HepG2 (cell line): ENCODE measurements around the gene STUM. TPM values are rescaled to one million over a fixed set of nuclear protein-coding genes. Genes with fewer than 3 reads are reported as not detected.

Source experiments
- ATAC-seq: fragments of 200-7000 bp; cut with Tn5 transposase; 3 replicates; pipeline ENCODE4 v1.9.1; 2020; ENCODE audit warnings: mild to moderate bottlenecking, moderate library complexity
- BruUV-seq: library from RNA; stranded (reverse); fragments of 400-500 nt; replicated peaks from 2 replicates; lab custom pipeline; 2021; lab: Mats Ljungman, UMichigan
- CTCF ChIA-PET: fragments of 300-600 bp; formaldehyde crosslinking; extraction: SDS; loops from one replicate; lab custom pipeline; 2021; ENCODE audit warnings: low total read pairs, inconsistent platforms, low intra/inter-chr PET ratio; lab: Yijun Ruan, JAX
- POLR2A ChIA-PET: fragments of 350-600 bp; sonication (Branson Sonifier 250); formaldehyde crosslinking; loops from one replicate; lab custom pipeline; 2020; ENCODE audit warnings: antibody characterized with exemption, inconsistent platforms; lab: Yijun Ruan, JAX
- DNase-seq: peaks from one replicate; pipeline ENCODE4 v3.0.0-alpha.2; 2015; ENCODE audit warnings: low spot score
- FAIRE-seq: peaks from 3 replicates; lab custom pipeline; 2011; peaks lifted over from hg19 to GRCh38; lab: Jason Lieb, UNC
- H2AFZ ChIP-seq: one replicate; pipeline ENCODE4 v1.6.1; 2011; ENCODE audit warnings: low read length, inconsistent platforms
- H3K27ac ChIP-seq: fragments of 300-600 bp; 3 replicates; pipeline ENCODE4 v1.8.0; 2011; ENCODE audit warnings: mixed run types, mild to moderate bottlenecking, mixed read lengths, low read length, inconsistent platforms; ENCODE audit not compliant: insufficient read depth; ENCODE audit errors: extremely low read length
- H3K27me3 ChIP-seq, 2 experiments: fragments of 200-600 bp in 1 of 2; 2 replicates in 1 of 2; 3 replicates in 1 of 2; pipeline versions ENCODE4 v1.6.0 to v1.8.0; 2011; ENCODE audit warnings: low read length in 2 of 2, mild to moderate bottlenecking in 2 of 2, moderate library complexity in 2 of 2, inconsistent platforms in 1 of 2; ENCODE audit not compliant: insufficient read depth in 2 of 2, control insufficient read depth in 1 of 2
- H3K36me3 ChIP-seq, 2 experiments: fragments of 200-600 bp in 1 of 2; replicated peaks in 1 of 2; 2 replicates in 1 of 2; 3 replicates in 1 of 2; pipeline versions ENCODE4 v1.5.1 to v1.8.0; 2011; ENCODE audit warnings: low read length in 2 of 2, inconsistent platforms in 1 of 2; ENCODE audit not compliant: insufficient read depth in 2 of 2, control insufficient read depth in 1 of 2
- H3K4me1 ChIP-seq: 2 replicates; pipeline ENCODE4 v1.5.1; 2012; ENCODE audit warnings: low read length, inconsistent platforms; ENCODE audit not compliant: insufficient read depth
- H3K4me2 ChIP-seq: 2 replicates; pipeline ENCODE4 v1.6.0; 2011; ENCODE audit warnings: low read depth, low read length, inconsistent platforms
- H3K4me3 ChIP-seq, 3 experiments: fragments of 200-600 bp in 1 of 3; sonication (generic), shearing (Covaris generic) in 1 of 3; replicated peaks in 1 of 3; 2 replicates each; pipeline ENCODE4 v1.5.1; 2011 to 2016; ENCODE audit warnings: low read length in 3 of 3, inconsistent platforms in 2 of 3, low read depth in 2 of 3, mild to moderate bottlenecking in 2 of 3, control low read depth in 1 of 3, mixed read lengths in 1 of 3; ENCODE audit not compliant: insufficient read depth in 1 of 3
- H3K79me2 ChIP-seq: one replicate; pipeline ENCODE4 v1.6.1; 2011; ENCODE audit warnings: low read length, inconsistent platforms; ENCODE audit not compliant: insufficient read depth
- H3K9ac ChIP-seq: 2 replicates; pipeline ENCODE4 v1.6.0; 2011; ENCODE audit warnings: mild to moderate bottlenecking, low read depth, low read length, inconsistent platforms; ENCODE audit not compliant: insufficient read depth
- H3K9me3 ChIP-seq: 2 replicates; pipeline ENCODE4 v1.5.1; 2012; ENCODE audit warnings: mild to moderate bottlenecking, low read length
- H4K20me1 ChIP-seq: 2 replicates; pipeline ENCODE4 v1.6.0; 2011; ENCODE audit warnings: inconsistent platforms, mild to moderate bottlenecking, low read length, moderate library complexity; ENCODE audit not compliant: insufficient read depth
- ATF1 ChIP-seq: IDR thresholded peaks from 2 replicates; pipeline ENCODE4 v1.6.1; 2016; ENCODE audit warnings: mild to moderate bottlenecking, control low read depth
- BCL6 ChIP-seq: IDR thresholded peaks from 2 replicates; pipeline ENCODE4 v1.6.1; 2016; ENCODE audit warnings: missing genetic modification reagents, missing compliant biosample characterization
- HNRNPK ChIP-seq: fragments of 200-400 bp; formaldehyde crosslinking; IDR thresholded peaks from 2 replicates; pipeline ENCODE4 v1.6.1; 2018; ENCODE audit warnings: low read length, low read depth, moderate library complexity, mild to moderate bottlenecking; ENCODE audit not compliant: poor library complexity, severe bottlenecking
- ZFP36 ChIP-seq: fragments of 150-350 bp; IDR thresholded peaks from 2 replicates; pipeline ENCODE4 v1.6.1; 2018; ENCODE audit warnings: borderline replicate concordance, low read length, low read depth; ENCODE audit not compliant: partially characterized antibody
- ZNF510 ChIP-seq: sonication (generic); formaldehyde crosslinking; IDR thresholded peaks from 2 replicates; pipeline ENCODE4 v1.4.0; 2020; ENCODE audit warnings: low read depth, mild to moderate bottlenecking, missing genetic modification reagents
- ZNF704 ChIP-seq: sonication (generic); formaldehyde crosslinking; IDR thresholded peaks from 2 replicates; pipeline ENCODE4 v1.8.1; 2023; ENCODE audit warnings: mild to moderate bottlenecking, inconsistent platforms, moderate library complexity, missing genetic modification reagents, borderline replicate concordance
- ZNF816 ChIP-seq: sonication (generic); formaldehyde crosslinking; IDR thresholded peaks from 2 replicates; pipeline ENCODE4 v1.8.0; 2022; ENCODE audit warnings: missing genetic modification reagents, mild to moderate bottlenecking, borderline replicate concordance
- WGBS: methylation state at CpG from one replicate; pipeline ENCODE4 v1.1.6; 2017; ENCODE audit warnings: low lambda C conversion rate; 5-methylcytosine and 5-hydroxymethylcytosine counted together
- in situ Hi-C: cut with HindIII; loops from 2 replicates; pipeline ENCODE4 v1.10.0; 2017; ENCODE audit warnings: low pct_unique_long_range_greater_than_20kb; ENCODE audit not compliant: extremely low pct_ligation_motif_present
- intact Hi-C: fragments of 100-400 bp; cut with micrococcal nuclease; formaldehyde crosslinking; loops from one replicate; pipeline ENCODE4 v1.10.0; 2022; ENCODE audit not compliant: unreplicated experiment
- polyA plus RNA-seq, 8 experiments: library from polyadenylated mRNA; depleted of rRNA in 3 of 8; stranded (reverse) in 7 of 8; unstranded in 1 of 8; fragments of >200 nt; fragmentation: Illumina TruSeq in 4 of 8; extraction: Trizol in 4 of 8; gene quantifications; 2 replicates each; pipeline versions ENCODE4 v1.2.1 to v1.2.3, GENCODE V29; 2011 to 2016; ENCODE audit warnings: low read depth in 4 of 8, missing spikeins in 1 of 8, mixed read lengths in 1 of 8; ENCODE audit not compliant: insufficient read depth in 1 of 8
- total RNA-seq, 5 experiments: library from RNA; depleted of rRNA; stranded (reverse); fragments of >200 nt; fragmentation: Illumina TruSeq; extraction: Trizol; gene quantifications; 2 replicates each; pipeline ENCODE4 v1.2.3, GENCODE V29; 2016; ENCODE audit warnings: low read depth in 1 of 5

The STUM gene
- total and polyA plus RNA-seq, 2 of the 13 experiments (the other 11 are each of a cell fraction or from before 2014, with no cell fraction given) = not detected

DNA sequence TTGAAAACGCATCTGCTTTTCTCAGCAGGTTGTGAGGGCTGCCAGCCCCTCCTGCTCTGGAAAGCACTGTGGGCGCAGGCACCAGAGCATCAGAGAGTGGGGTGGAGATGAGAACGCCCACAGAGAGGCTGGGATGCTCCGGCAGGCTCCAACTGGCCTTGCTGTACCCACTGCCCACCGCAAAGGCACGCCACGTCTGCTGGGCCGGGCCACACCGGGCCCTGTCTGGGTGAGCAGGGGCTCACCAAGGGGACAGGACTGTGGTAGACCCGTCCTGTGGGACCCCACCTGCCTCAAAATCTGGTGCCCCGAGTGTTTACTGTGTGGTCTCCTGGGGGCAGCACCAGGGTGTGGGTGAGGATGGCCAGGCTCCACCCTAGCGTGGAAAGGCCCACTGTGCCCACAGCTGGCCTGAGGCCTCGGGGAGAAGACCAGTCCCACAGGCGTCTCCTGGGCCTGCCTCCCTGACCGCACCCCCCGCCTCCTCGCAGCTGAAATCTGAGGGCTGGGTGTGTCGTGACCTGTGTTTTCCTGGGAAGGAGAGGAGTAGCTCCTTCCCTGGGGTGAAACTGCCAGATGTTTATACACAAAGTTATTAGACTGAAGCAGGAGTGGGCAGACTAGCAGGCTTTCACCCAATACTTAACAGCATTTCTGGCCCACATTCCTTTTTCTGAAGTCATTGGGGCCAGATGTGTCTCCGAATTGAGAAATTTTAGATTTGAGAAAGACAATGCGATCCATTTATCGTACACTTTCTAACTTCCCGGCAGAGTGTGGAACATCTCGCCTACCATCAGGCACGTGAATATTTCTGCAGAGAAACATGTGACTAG, 53.8 kb downstream of the STUM start:
- in situ Hi-C loops (loop anchor here (10.0 kb wide), 1 partner anchor 178 kb away; no protein-coding TSS in a partner anchor), intact Hi-C loops (loop anchor here (10.0 kb wide), 1 partner anchor 178 kb away; no protein-coding TSS in a partner anchor)
- H3K9me3 ChIP-seq = no peaks in the 10 kb centered on the region
- no TSS peak for BruUV-seq
- WGBS = 27% methylated on average over 9 of the region's 24 CpGs
- POLR2A ChIA-PET = no interaction called here
- H3K4me3 ChIP-seq = no peak overlapping the region
- TF ChIP-seq ZNF816 (CRISPR knock-in tag) (no peak), HNRNPK (no peak), ZNF510 (CRISPR knock-in tag) (no peak), ZNF704 (CRISPR knock-in tag) (no peak), ATF1 (CRISPR knock-in tag) (no peak), BCL6 (CRISPR knock-in tag) (no peak), ZFP36 (no peak)
- TF ChIP-seq, all 625 proteins: peak for 0
- Histone ChIP-seq H3K4me2 (peak overlapping the region; percentile 11; the same call in 1 of the 2 replicates), H3K79me2 (no peaks in the 10 kb centered on the region), H4K20me1 (no peaks in the 10 kb centered on the region), H3K27ac (no peak overlapping the region), H3K27me3 (peaks cover 4 to 26% of the 10 kb centered on the region in 2 experiments; a peak in 4 of 5 replicates), H3K4me1 (peaks cover 12% of the 10 kb centered on the region), H2AFZ (no peak overlapping the region), H3K9ac (no peak overlapping the region), H3K36me3 (no peaks in the 10 kb centered on the region)
- CTCF ChIA-PET = no interaction called here
- no peak for FAIRE-seq
- ATAC-seq = no peak
- no peak for DNase-seq
